Progenitor cell of endocrine pancreas (in vitro differentiated cells): ENCODE results near the gene SLC25A19. TPM values are rescaled to one million over a fixed set of nuclear protein-coding genes. Genes with fewer than 3 reads are reported as not detected.

Experiments used
- DNase-seq: peaks from one replicate; pipeline ENCODE4 v3.0.0; 2021; ENCODE audit warnings: low spot score; ENCODE audit not compliant: unreplicated experiment
- H3K27ac Mint-ChIP-seq: 2 replicates; pipeline ENCODE4 v1.8.0; 2021; ENCODE audit warnings: mild to moderate bottlenecking, moderate library complexity, mixed read lengths
- H3K27me3 Mint-ChIP-seq: 2 replicates; pipeline ENCODE4 v1.8.0; 2021; ENCODE audit warnings: mixed read lengths
- H3K36me3 Mint-ChIP-seq: 2 replicates; pipeline ENCODE4 v1.8.0; 2022; ENCODE audit warnings: mixed read lengths; ENCODE audit not compliant: insufficient read depth
- H3K4me1 Mint-ChIP-seq: 2 replicates; pipeline ENCODE4 v1.8.0; 2021; ENCODE audit warnings: low read depth, mixed read lengths
- H3K4me3 Mint-ChIP-seq: 2 replicates; pipeline ENCODE4 v1.8.0; 2021; ENCODE audit warnings: low read depth, mild to moderate bottlenecking, moderate library complexity, mixed read lengths
- H3K9me3 Mint-ChIP-seq: 2 replicates; pipeline ENCODE4 v1.8.0; 2021; ENCODE audit warnings: low read depth, mixed read lengths
- total RNA-seq: library from RNA; stranded (reverse); gene quantifications from 2 replicates; pipeline ENCODE4 v1.2.1, GENCODE V29; 2021
- TF ChIP-seq, protein P1 (sequence below): fragments of 200-600 bp; sonication (generic); IDR thresholded peaks from one replicate; pipeline ENCODE4 v1.5.0; 2021; ENCODE audit warnings: antibody characterized with exemption, mild to moderate bottlenecking; ENCODE audit not compliant: unreplicated experiment

Gene SLC25A19
- total RNA-seq, 1 donor from 2014 or later: 18.4 TPM

DNA sequence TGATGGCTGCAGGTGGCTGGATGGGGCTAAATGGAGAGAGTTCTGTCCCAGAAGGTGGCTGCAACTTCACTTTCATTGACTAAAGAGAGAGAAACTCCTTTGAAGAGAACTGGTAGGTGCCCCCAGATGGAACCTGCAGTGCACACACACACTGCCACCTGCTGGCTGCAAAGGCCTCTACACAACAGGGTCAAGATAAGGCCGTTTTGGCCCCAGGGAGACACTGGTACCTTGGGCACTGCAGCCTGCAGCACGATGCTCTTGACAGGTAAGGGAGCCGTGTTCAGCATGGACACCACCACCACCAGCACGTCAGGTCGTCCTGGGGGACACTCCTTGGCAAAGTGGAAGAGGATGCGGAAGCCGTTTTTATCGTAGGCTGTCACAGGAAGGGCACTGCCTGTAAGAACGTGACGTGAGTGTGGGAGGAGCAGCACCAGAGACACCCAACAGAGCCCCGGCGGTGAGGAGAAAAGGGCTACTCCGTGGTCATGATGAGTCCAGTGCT, 50.5 kb downstream of the SLC25A19 start:
- TF ChIP-seq, protein P1, sequence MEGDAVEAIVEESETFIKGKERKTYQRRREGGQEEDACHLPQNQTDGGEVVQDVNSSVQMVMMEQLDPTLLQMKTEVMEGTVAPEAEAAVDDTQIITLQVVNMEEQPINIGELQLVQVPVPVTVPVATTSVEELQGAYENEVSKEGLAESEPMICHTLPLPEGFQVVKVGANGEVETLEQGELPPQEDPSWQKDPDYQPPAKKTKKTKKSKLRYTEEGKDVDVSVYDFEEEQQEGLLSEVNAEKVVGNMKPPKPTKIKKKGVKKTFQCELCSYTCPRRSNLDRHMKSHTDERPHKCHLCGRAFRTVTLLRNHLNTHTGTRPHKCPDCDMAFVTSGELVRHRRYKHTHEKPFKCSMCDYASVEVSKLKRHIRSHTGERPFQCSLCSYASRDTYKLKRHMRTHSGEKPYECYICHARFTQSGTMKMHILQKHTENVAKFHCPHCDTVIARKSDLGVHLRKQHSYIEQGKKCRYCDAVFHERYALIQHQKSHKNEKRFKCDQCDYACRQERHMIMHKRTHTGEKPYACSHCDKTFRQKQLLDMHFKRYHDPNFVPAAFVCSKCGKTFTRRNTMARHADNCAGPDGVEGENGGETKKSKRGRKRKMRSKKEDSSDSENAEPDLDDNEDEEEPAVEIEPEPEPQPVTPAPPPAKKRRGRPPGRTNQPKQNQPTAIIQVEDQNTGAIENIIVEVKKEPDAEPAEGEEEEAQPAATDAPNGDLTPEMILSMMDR: peak; percentile 85
- Mint-ChIP-seq H3K4me3 (no peak overlapping the region), H3K27ac (peak overlapping the region; percentile 33), H3K27me3 (no peaks in the 10 kb centered on the region), H3K4me1 (no peaks in the 10 kb centered on the region), H3K36me3 (peaks cover 16% of the 10 kb centered on the region), H3K9me3 (no peaks in the 10 kb centered on the region)
- DNase-seq: peak; percentile 34

DNA sequence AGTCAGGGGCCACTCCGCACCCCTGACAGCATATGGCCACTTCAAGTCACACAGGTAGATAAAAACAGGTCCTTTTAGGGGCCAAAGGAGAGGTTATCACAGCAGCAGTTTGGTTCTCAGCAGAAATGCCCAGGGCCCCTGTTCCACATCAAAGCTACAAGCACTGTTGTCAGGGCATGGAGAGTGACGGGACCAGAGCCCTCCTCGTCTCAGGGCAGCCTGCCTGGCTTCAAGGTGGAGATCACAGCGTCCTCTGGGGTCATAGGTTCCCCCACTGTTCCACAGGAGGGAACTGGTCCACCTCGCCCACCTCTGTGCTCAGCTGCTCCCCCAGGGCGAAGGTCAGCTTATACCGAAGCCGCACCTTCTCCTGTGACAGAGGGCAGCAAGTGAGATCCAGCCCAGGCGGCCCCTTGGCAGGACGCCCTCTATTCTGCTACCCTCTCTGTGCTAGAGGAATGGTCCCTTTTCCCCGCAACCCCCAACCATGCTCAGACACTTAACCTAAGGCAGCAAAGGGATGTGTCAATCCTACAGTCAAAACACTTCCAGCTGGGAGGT, 51.1 kb downstream of the SLC25A19 start:
- TF ChIP-seq, protein P1: no peak
- Mint-ChIP-seq H3K9me3 (no peaks in the 10 kb centered on the region), H3K4me3 (no peak overlapping the region), H3K27ac (no peak overlapping the region), H3K27me3 (no peaks in the 10 kb centered on the region), H3K36me3 (peaks cover 13% of the 10 kb centered on the region), H3K4me1 (no peaks in the 10 kb centered on the region)
- no peak for DNase-seq

DNA sequence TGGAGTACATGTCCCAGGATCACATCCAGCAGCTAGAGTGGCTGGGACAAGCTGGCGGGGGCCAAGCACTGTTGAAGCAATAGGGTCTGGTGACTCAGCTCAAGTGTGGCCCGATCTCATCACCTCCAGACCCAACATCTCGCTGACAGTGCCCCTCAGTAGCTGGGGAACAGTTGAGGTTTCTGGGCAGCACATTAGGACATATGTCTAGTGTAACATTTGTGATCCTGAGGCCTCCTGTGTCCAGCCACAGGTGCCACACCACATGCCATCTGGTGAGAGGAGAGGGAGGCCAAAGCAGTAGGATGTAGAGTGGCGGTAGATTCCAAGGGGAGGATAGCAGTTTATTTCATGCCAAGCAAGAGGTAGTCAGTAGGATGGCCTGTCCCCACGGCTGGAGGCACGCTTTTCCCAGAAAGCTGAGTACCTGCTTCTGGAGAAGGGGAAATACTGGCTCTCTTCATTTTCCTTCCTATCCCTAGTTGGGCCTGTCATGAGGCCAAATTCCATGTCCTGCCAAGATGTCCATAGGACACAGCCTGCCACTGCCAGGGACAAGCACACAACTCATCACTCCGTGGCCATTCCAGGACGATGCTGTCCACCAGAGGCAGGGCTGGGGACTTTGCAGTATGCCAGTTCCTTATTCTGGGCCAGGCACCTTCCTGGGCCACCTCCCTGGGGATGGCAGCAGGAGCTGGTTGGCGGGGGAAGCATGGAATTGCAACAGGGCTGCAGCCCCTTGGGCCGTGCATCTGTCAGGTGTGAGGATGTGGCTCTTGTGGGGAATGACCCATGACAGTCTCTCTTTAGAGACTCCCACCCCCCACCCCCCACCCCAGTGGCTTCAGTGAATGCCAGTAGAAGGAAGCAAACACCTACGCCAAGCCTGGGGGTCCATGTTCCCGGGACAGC, 51.9 kb downstream of the SLC25A19 start:
- H3K27ac Mint-ChIP-seq: no peak overlapping the region
- H3K36me3 Mint-ChIP-seq: peaks cover 15% of the 10 kb centered on the region

DNA sequence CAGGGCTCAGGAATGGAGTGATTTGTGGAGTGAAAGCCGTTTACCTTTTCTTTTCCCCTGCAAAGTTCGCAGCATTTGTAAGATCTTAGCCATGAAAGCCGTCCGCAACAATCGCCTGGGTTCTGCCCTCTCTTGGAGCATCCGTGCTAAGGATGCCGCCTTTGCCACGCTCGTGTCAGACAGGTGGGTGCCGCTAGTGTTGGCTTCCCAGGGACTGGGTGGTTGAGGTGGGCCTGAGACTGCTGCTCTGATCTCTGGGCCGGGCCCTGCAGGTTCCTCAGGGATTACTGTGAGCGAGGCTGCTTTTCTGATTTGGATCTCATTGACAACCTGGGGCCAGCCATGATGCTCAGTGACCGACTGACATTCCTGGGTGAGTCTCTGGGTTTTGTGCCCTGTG, 56.4 kb downstream of the SLC25A19 start:
- H3K4me3 Mint-ChIP-seq: no peak overlapping the region

More for the DNA sequence above, 51.9 kb downstream of the SLC25A19 start:
- Mint-ChIP-seq H3K4me3 (no peak overlapping the region), H3K9me3 (no peaks in the 10 kb centered on the region), H3K4me1 (no peaks in the 10 kb centered on the region), H3K27me3 (no peaks in the 10 kb centered on the region)
- TF ChIP-seq, protein P1: no peak
- no peak for DNase-seq

More for the DNA sequence above, 56.4 kb downstream of the SLC25A19 start:
- no peak for DNase-seq
- H3K27me3 Mint-ChIP-seq: no peaks in the 10 kb centered on the region
- no peaks in the 10 kb centered on the region for H3K4me1 Mint-ChIP-seq
- no peak overlapping the region for H3K27ac Mint-ChIP-seq
- H3K36me3 Mint-ChIP-seq: peaks cover 11% of the 10 kb centered on the region
- no peaks in the 10 kb centered on the region for H3K9me3 Mint-ChIP-seq
- TF ChIP-seq, protein P1: no peak
